Measurements from ENCODE around the gene SLC22A5. TPM values are rescaled to one million over a fixed set of nuclear protein-coding genes. Genes with fewer than 3 reads are reported as not detected.

The SLC22A5 gene
- total and polyA plus RNA-seq, 2 of the 8 experiments (the other 6 are each of a cell fraction or from before 2014, with no cell fraction given): 4.0 to 9.0 TPM

DNA sequence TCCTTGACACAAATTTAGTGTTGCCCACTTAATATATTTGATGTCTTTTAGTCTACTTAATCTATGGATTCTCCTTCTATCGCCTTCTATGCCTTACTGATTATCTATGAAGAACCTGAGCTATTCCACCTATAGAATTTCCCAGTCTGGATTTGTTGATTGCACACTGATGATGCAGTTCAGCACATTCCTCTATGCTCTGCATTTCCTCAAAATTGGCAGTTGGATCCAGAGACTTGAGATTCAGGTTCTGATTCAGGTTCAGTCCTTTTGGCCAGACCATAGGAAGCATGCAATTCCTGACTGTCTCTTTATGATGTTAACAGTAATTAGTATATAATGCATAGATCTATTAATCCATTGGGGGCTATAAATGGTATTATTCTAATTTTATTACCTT is 13.8 kb downstream of the SLC22A5 start:
- Histone ChIP-seq H3K4me2 (ENCODE audit: insufficient read depth in 1 of 2, low read depth in 2 of 2, low read length in 2 of 2) (no peak overlapping the region), H3K23me2 (ENCODE audit: low read depth, low read length) (no peaks in the 10 kb centered on the region), H3K4ac (replicated peaks; ENCODE audit: insufficient read length, low read depth, low read length) (no peak overlapping the region), H3K56ac (replicated peaks; ENCODE audit: insufficient read length, low read depth, low read length) (no peak overlapping the region), H3K14ac (ENCODE audit: insufficient read length) (no peak overlapping the region), H3K4me1 (replicated peaks in 1 of 4; ENCODE audit: control insufficient read depth in 3 of 4, insufficient read depth in 4 of 4, low read length in 3 of 4) (peaks cover 0 to 9% (median 3%) of the 10 kb centered on the region in 4 experiments; a peak in 4 of 7 replicates), H2BK12ac (ENCODE audit: low read depth, low read length) (no peak overlapping the region), H3K9ac (replicated peaks in 1 of 4; ENCODE audit: extremely low read depth in 1 of 4, low read depth in 3 of 4, low read length in 3 of 4) (peak overlapping the region in 1 of 4 experiments; percentile 9; a peak in 1 of 7 replicates), H3K4me3 (ENCODE audit: extremely low read depth in 1 of 4, insufficient read depth in 2 of 4, low read depth in 3 of 4, low read length in 4 of 4) (no peak overlapping the region), H3K27ac (ENCODE audit: low read depth, low read length) (no peak overlapping the region), H2BK15ac (ENCODE audit: low read length) (no peak overlapping the region), H4K5ac (ENCODE audit: insufficient read length, low read depth, low read length) (no peak overlapping the region), H2AK5ac (ENCODE audit: low read depth, low read length) (no peak overlapping the region), H2AFZ (ENCODE audit: low read length) (no peak overlapping the region), H3K79me2 (ENCODE audit: control insufficient read depth in 1 of 2, insufficient read depth in 2 of 2, low read length in 2 of 2) (no peaks in the 10 kb centered on the region), H4K20me1 (replicated peaks in 1 of 2; ENCODE audit: control insufficient read depth in 1 of 2, insufficient read depth in 2 of 2, low read length in 2 of 2) (peaks cover 0 to 3% of the 10 kb centered on the region in 2 experiments), H3K79me1 (ENCODE audit: low read depth, low read length) (no peaks in the 10 kb centered on the region), H2BK20ac (ENCODE audit: low read length) (no peak overlapping the region), H4K91ac (replicated peaks; ENCODE audit: insufficient read length, low read length) (no peak overlapping the region), H3K18ac (ENCODE audit: extremely low read depth, low read length) (no peak overlapping the region), H3K9me3 (ENCODE audit: insufficient read depth in 2 of 2, low read depth in 1 of 2, low read length in 1 of 2) (no peaks in the 10 kb centered on the region), H2BK120ac (replicated peaks; ENCODE audit: low read depth, low read length) (no peak overlapping the region), H3K27me3 (replicated peaks in 1 of 4; ENCODE audit: control insufficient read depth in 3 of 4, extremely low read depth in 1 of 4, insufficient read depth in 3 of 4, low read length in 3 of 4) (no peaks in the 10 kb centered on the region), H3K36me3 (ENCODE audit: control insufficient read depth in 2 of 4, insufficient read depth in 4 of 4, low read length in 3 of 4) (no peaks in the 10 kb centered on the region; a peak in 1 of 8 replicates), H2BK5ac (ENCODE audit: low read depth, low read length) (no peak overlapping the region), H3K23ac (ENCODE audit: insufficient read length) (no peak overlapping the region), H4K8ac (ENCODE audit: extremely low read depth, insufficient read depth, low read length) (no peak overlapping the region)
- POLR2A ChIA-PET (ENCODE audit: partially characterized antibody): interaction anchor here (0.8 kb wide), 1 partner anchor 11 kb away, joined by 3 read pairs; no protein-coding TSS in a partner anchor
- FAIRE-seq: no peak
- CTCF ChIA-PET (ENCODE audit: partially characterized antibody): interaction anchor here (1.4 to 16.4 kb wide), 2 partner anchors 114 to 206 kb away, joined by 3 to 353 read pairs; partner anchors contain the start of gene IRF1
- WGBS, 2 experiments (ENCODE audit: extremely low coverage in 1 of 2, insufficient coverage in 1 of 2, insufficient read length in 1 of 2, insufficient replicate concordance in 2 of 2, low coverage in 1 of 2, low lambda C conversion rate in 2 of 2, missing lambda C conversion rate in 1 of 2): 100% methylated on average over 1 of the region's 1 CpG; no CpG with 5 or more reads in 1 of the 2 experiments
- TF ChIP-seq EGR1 (IDR thresholded peaks at IDR 0.05; ENCODE audit: borderline replicate concordance, low read depth, low read length) (no peak), SP4 (IDR thresholded peaks at IDR 0.05; ENCODE audit: low read length) (no peak), RFX5 (IDR thresholded peaks at IDR 0.05; ENCODE audit: borderline replicate concordance, low read depth, low read length) (no peak), EZH2 (IDR thresholded peaks at IDR 0.05; ENCODE audit: low read depth, low read length, severe bottlenecking) (no peak), TAF7 (optimal IDR thresholded peaks at IDR 0.05; ENCODE audit: borderline replicate concordance, low read depth, low read length) (no peak), SIX5 (IDR thresholded peaks at IDR 0.05; ENCODE audit: low read depth, low read length) (no peak), JUN (IDR thresholded peaks at IDR 0.05; ENCODE audit: low read depth, low read length) (no peak), CBX8 (IDR thresholded peaks at IDR 0.05; ENCODE audit: borderline replicate concordance, low read depth, low read length) (no peak)
- DNase-seq (ENCODE audit: low read depth in 1 of 2, low spot score in 2 of 2): no peak

Data from H1 (cell line).